Measurements from ENCODE around the gene TTC13. TPM values are rescaled to one million over a fixed set of nuclear protein-coding genes. Genes with fewer than 3 reads are reported as not detected.
"Not testable (repeated sequence)": the region's sequence is repeated elsewhere in the genome, so short reads cannot be mapped to it uniquely, and the experiment has no call there.

The TTC13 gene
- 24.9 to 36.5 TPM (median 27.1 TPM) in 3 replicates for total RNA-seq
- long read RNA-seq, transcript TTC13-201 (23 exons, 3,253 nt), result major isoform, 15 of 74 reads
- long read RNA-seq, partial matches to known transcripts, result 1 of 74 reads
- long read RNA-seq, other reads (novel, unspliced or antisense), result 54 of 74 reads

GRCh38 chr1:230978491-230979388, at the start of gene TTC13, which contains the start of gene ARV1:
TSS of gene TTC13 (minus strand) at chr1:230978861. CDS start at chr1:230978830, 31 bp downstream.
TSS of gene ARV1 (plus strand) at chr1:230979094. CDS start at chr1:230979106, 12 bp downstream.
- no peaks in the 10 kb centered on the region for H3K9me3 Mint-ChIP-seq (ENCODE audit: low read depth)
- peak; percentile 99 for DNase-seq (ENCODE audit: low spot score)
- H3K36me3 Mint-ChIP-seq (ENCODE audit: low read depth), result peaks cover 2% of the 10 kb centered on the region
- H3K27ac Mint-ChIP-seq (ENCODE audit: unreplicated experiment), result peak within 1 kb of the TSS; percentile 92
- peaks cover 26% of the 10 kb centered on the region for H3K4me1 Mint-ChIP-seq (ENCODE audit: low read depth)
- H3K27me3 Mint-ChIP-seq (ENCODE audit: low read depth), result no peaks in the 10 kb centered on the region
- TF ChIP-seq CTCF (IDR thresholded peaks at IDR 0.05), result peak; percentile 73
- peak within 1 kb of the TSS; percentile 100 for H3K4me3 Mint-ChIP-seq (ENCODE audit: unreplicated experiment)

- Mint-ChIP-seq H3K27me3 (ENCODE audit: low read depth) (no peaks in the 10 kb centered on the region), H3K4me1 (ENCODE audit: low read depth) (peaks cover 9% of the 10 kb centered on the region), H3K36me3 (ENCODE audit: low read depth) (peaks cover 6% of the 10 kb centered on the region), H3K4me3 (ENCODE audit: unreplicated experiment) (no peak overlapping the region), H3K9me3 (ENCODE audit: low read depth) (no peaks in the 10 kb centered on the region), H3K27ac (ENCODE audit: unreplicated experiment) (no peak overlapping the region)
- TF ChIP-seq CTCF (IDR thresholded peaks at IDR 0.05), result no peak
- no peak for DNase-seq (ENCODE audit: low spot score)
Observed at GRCh38 chr1:231027971-231028370, 49.3 kb upstream of the TTC13 start.

GRCh38 chr1:231027136-231027925, 48.7 kb upstream of the TTC13 start:
- no peaks in the 10 kb centered on the region for H3K9me3 Mint-ChIP-seq (ENCODE audit: low read depth)
- H3K36me3 Mint-ChIP-seq (ENCODE audit: low read depth), result peaks cover 4% of the 10 kb centered on the region
- no peak overlapping the region for H3K27ac Mint-ChIP-seq (ENCODE audit: unreplicated experiment)
- TF ChIP-seq CTCF (IDR thresholded peaks at IDR 0.05), result no peak
- H3K4me1 Mint-ChIP-seq (ENCODE audit: low read depth), result peaks cover 5% of the 10 kb centered on the region
- H3K4me3 Mint-ChIP-seq (ENCODE audit: unreplicated experiment), result no peak overlapping the region
- no peak for DNase-seq (ENCODE audit: low spot score)
- H3K27me3 Mint-ChIP-seq (ENCODE audit: low read depth), result no peaks in the 10 kb centered on the region

GRCh38 chr1:231026576-231026975, 47.9 kb upstream of the TTC13 start:
- Mint-ChIP-seq H3K4me1 (ENCODE audit: low read depth) (peaks cover 5% of the 10 kb centered on the region), H3K36me3 (ENCODE audit: low read depth) (peaks cover 4% of the 10 kb centered on the region), H3K9me3 (ENCODE audit: low read depth) (no peaks in the 10 kb centered on the region), H3K4me3 (ENCODE audit: unreplicated experiment) (no peak overlapping the region), H3K27me3 (ENCODE audit: low read depth) (no peaks in the 10 kb centered on the region), H3K27ac (ENCODE audit: unreplicated experiment) (no peak overlapping the region)
- DNase-seq (ENCODE audit: low spot score), result no peak
- no peak for TF ChIP-seq CTCF (IDR thresholded peaks at IDR 0.05)

GRCh38 chr1:231023150-231023549, 44.5 kb upstream of the TTC13 start:
- H3K36me3 Mint-ChIP-seq (ENCODE audit: low read depth), result peaks cover 7% of the 10 kb centered on the region
- peaks cover 7% of the 10 kb centered on the region for H3K4me1 Mint-ChIP-seq (ENCODE audit: low read depth)
- H3K27ac Mint-ChIP-seq (ENCODE audit: unreplicated experiment), result no peak overlapping the region
- no peaks in the 10 kb centered on the region for H3K9me3 Mint-ChIP-seq (ENCODE audit: low read depth)
- no peak overlapping the region for H3K4me3 Mint-ChIP-seq (ENCODE audit: unreplicated experiment)
- DNase-seq (ENCODE audit: low spot score), result no peak
- no peaks in the 10 kb centered on the region for H3K27me3 Mint-ChIP-seq (ENCODE audit: low read depth)
- no peak for TF ChIP-seq CTCF (IDR thresholded peaks at IDR 0.05)

- H3K9me3 Mint-ChIP-seq (ENCODE audit: low read depth); H3K27ac Mint-ChIP-seq (ENCODE audit: unreplicated experiment); H3K4me3 Mint-ChIP-seq (ENCODE audit: unreplicated experiment); H3K4me1 Mint-ChIP-seq (ENCODE audit: low read depth); H3K27me3 Mint-ChIP-seq (ENCODE audit: low read depth); DNase-seq (ENCODE audit: low spot score); H3K36me3 Mint-ChIP-seq (ENCODE audit: low read depth): not testable (repeated sequence)
Observed at GRCh38 chr1:231022543-231022942, 43.9 kb upstream of the TTC13 start.

All from chondrocyte (in vitro differentiated cells).